AG04450 (cell line): ENCODE measurements around the gene FDXR. TPM values are rescaled to one million over a fixed set of nuclear protein-coding genes. Genes with fewer than 3 reads are reported as not detected.

Experiments
- CTCF ChIA-PET: fragments of 300-600, 350-600 bp; formaldehyde crosslinking; extraction: SDS; loops from one replicate; lab custom pipeline; 2022; ENCODE audit warnings: antibody characterized with exemption, inconsistent platforms; lab: Charles Lee
- POLR2A ChIA-PET: fragments of 350-600 bp; formaldehyde crosslinking; extraction: SDS; loops from one replicate; lab custom pipeline; 2021; ENCODE audit warnings: antibody characterized with exemption, inconsistent platforms; lab: Yijun Ruan, JAX
- DNase-seq: peaks from one replicate; pipeline ENCODE4 v3.0.0-alpha.2; 2011; ENCODE audit warnings: low read depth, low spot score
- H3K27ac ChIP-seq: one replicate; pipeline ENCODE4 v1.5.1; 2012; ENCODE audit warnings: low read depth, low read length, control low read depth
- H3K27me3 ChIP-seq: one replicate; pipeline ENCODE4 v1.6.0; 2012; ENCODE audit warnings: low read length; ENCODE audit not compliant: control insufficient read depth, insufficient read depth
- H3K4me3 ChIP-seq: 2 replicates; pipeline ENCODE4 v1.5.1; 2011; ENCODE audit warnings: mild to moderate bottlenecking, low read depth, low read length, control low read depth
- H3K9me3 ChIP-seq: 2 replicates; pipeline ENCODE4 v1.5.1; 2012; ENCODE audit warnings: low read length; ENCODE audit not compliant: control insufficient read depth, insufficient read depth
- CTCF ChIP-seq: IDR thresholded peaks from 2 replicates; pipeline ENCODE4 v1.5.1; 2011; ENCODE audit warnings: low read depth, low read length, control low read depth, inconsistent platforms
- polyA plus RNA-seq: library from polyadenylated mRNA; depleted of rRNA; stranded (reverse); fragments of >200 nt; gene quantifications from 2 replicates; pipeline ENCODE4 v1.2.3, GENCODE V29; 2011

Gene FDXR
- polyA plus RNA-seq, 1 experiment = 23.0 TPM

- no peak overlapping the region for H3K4me3 ChIP-seq
- H3K27me3 ChIP-seq = peaks cover 68% of the 10 kb centered on the region
- ChIA-PET POLR2A (no interaction called here), CTCF (interaction anchor here (1.6 kb wide), 1 partner anchor 129 kb away, joined by 5 read pairs; no protein-coding TSS in a partner anchor)
- no peak overlapping the region for H3K27ac ChIP-seq
- H3K9me3 ChIP-seq = no peaks in the 10 kb centered on the region; the same call in 1 of the 2 replicates
- no peak for TF ChIP-seq CTCF
- DNase-seq = no peak
Measured at GRCh38 chr17:74920642-74921025, 47.8 kb upstream of the FDXR start.

- ChIA-PET CTCF (interaction anchor here (1.6 kb wide), 1 partner anchor 129 kb away, joined by 5 read pairs; no protein-coding TSS in a partner anchor), POLR2A (no interaction called here)
- Histone ChIP-seq H3K27me3 (peaks cover 66% of the 10 kb centered on the region), H3K4me3 (no peak overlapping the region), H3K9me3 (no peaks in the 10 kb centered on the region; the same call in 1 of the 2 replicates), H3K27ac (no peak overlapping the region)
- DNase-seq = no peak
- no peak for TF ChIP-seq CTCF
Measured at GRCh38 chr17:74920306-74920620, 47.5 kb upstream of the FDXR start.

GRCh38 chr17:74919440-74920305, 46.9 kb upstream of the FDXR start:
- Histone ChIP-seq H3K27ac (no peak overlapping the region), H3K4me3 (no peak overlapping the region), H3K27me3 (peaks cover 64% of the 10 kb centered on the region), H3K9me3 (no peaks in the 10 kb centered on the region; the same call in 1 of the 2 replicates)
- TF ChIP-seq CTCF = peak; percentile 41
- ChIA-PET POLR2A (no interaction called here), CTCF (interaction anchor here (0.6 to 1.8 kb wide), 5 partner anchors 36 to 128 kb away, joined by 3 to 7 read pairs (median 5); no protein-coding TSS in a partner anchor)
- DNase-seq = no peak

- CTCF ChIA-PET = interaction anchor here (0.6 to 1.8 kb wide), 4 partner anchors 39 to 275 kb away, joined by 3 to 10 read pairs (median 6); no protein-coding TSS in a partner anchor
- no peaks in the 10 kb centered on the region; the same call in 1 of the 2 replicates for H3K9me3 ChIP-seq
- no peak for DNase-seq
- no peak overlapping the region for H3K27ac ChIP-seq
- H3K4me3 ChIP-seq = no peak overlapping the region
- peaks cover 56% of the 10 kb centered on the region for H3K27me3 ChIP-seq
- POLR2A ChIA-PET = no interaction called here
- no peak for TF ChIP-seq CTCF
Measured at GRCh38 chr17:74918906-74919305, 46.1 kb upstream of the FDXR start.

GRCh38 chr17:74917430-74917829, 44.6 kb upstream of the FDXR start:
- TF ChIP-seq CTCF = no peak
- ChIA-PET POLR2A (no interaction called here), CTCF (no interaction called here)
- peaks cover 44% of the 10 kb centered on the region for H3K27me3 ChIP-seq
- no peak overlapping the region for H3K4me3 ChIP-seq
- no peak for DNase-seq
- no peaks in the 10 kb centered on the region; the same call in 1 of the 2 replicates for H3K9me3 ChIP-seq
- no peak overlapping the region for H3K27ac ChIP-seq
